GM19328 (cell line): ENCODE results near the gene BACH2.

ENCODE experiments used
- ATAC-seq: cut with Tn5 transposase; IDR thresholded peaks from one replicate; pipeline ENCODE4 v1.9.1; 2021; ENCODE audit warnings: mild to moderate bottlenecking, moderate library complexity; ENCODE audit not compliant: unreplicated experiment

The BACH2 gene

DNA sequence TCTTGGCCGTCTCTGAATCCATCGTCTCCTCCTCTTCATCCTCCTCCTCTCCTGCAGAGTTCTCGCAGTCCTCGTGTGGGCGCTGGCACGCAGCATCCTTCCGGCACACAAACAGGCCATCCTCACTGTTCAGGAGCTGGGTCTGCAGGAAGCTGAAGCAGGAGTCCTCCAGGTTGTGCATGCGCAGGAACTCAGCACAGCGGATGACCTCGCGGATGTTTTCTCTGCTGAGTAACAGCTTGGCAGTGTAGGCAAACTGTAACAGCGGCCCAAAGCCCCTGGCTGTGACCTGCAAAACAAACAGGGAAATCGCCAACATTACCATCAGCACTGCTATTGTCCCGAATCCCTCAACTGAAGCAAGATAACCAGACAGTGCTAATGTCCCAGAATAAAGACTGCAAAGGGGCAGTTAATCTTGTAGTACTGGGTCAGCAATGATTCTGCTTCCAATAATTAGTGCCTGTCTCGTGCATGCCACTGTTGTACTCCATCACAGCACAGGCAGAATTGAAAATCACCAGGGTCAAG is 345.0 kb downstream of the BACH2 start:
- ATAC-seq = no peak

GRCh38 chr6:89950879-89951391 is 345.7 kb downstream of the BACH2 start:
- ATAC-seq = no peak

GRCh38 chr6:89950446-89950845 is 346.2 kb downstream of the BACH2 start:
- ATAC-seq = no peak

- ATAC-seq = no peak
Measured at GRCh38 chr6:89948876-89949275, 347.8 kb downstream of the BACH2 start.

GRCh38 chr6:89944826-89945407 is 351.7 kb downstream of the BACH2 start:
- no peak for ATAC-seq

DNA sequence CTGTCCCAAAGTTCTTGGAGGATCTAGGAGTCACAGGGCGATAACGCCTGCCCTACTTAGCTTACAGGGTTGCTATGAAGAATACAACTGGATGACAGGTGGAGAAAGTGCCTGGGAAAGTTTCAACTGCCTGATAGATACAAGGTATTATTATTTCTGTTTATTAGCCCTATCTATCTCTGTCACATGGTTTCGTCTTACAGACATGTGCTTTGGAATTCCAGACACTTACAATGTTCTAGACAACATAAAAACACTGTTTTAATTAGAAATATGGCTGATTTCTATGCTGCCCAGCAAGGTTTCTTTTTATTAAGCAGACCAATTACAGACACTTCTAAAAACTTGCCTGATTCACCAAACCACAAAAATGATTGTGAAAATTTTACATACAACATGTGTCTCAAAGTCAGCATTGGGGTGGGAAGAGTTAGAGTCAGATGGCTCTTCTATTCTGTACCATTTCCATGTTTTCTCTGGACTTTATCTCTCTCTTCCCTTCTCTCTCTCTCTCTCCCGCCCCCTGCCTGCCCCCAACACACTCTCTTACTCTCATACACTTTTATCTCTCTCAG is 352.4 kb downstream of the BACH2 start:
- no peak for ATAC-seq

DNA sequence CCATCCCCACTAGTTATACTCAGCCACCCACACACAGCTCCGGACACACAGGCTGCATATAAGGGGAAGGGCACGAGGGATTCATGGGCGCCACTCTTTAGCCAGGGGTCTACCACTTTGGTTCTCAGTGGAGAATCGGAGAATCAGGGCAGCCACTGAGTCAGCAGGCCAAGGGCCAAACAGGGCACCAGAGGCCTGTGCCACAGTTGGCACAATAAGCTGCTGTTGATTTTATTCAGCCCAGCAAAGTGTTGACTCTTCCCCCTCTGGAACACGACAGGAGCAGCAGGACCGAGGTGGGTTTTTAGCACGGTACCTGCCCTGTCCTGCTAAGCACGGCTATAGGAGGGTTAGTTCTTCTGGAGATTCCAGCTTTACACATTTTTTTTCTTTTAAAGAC is 354.0 kb downstream of the BACH2 start:
- no peak for ATAC-seq

GRCh38 chr6:89941763-89942497 is 354.7 kb downstream of the BACH2 start:
- ATAC-seq = no peak

DNA sequence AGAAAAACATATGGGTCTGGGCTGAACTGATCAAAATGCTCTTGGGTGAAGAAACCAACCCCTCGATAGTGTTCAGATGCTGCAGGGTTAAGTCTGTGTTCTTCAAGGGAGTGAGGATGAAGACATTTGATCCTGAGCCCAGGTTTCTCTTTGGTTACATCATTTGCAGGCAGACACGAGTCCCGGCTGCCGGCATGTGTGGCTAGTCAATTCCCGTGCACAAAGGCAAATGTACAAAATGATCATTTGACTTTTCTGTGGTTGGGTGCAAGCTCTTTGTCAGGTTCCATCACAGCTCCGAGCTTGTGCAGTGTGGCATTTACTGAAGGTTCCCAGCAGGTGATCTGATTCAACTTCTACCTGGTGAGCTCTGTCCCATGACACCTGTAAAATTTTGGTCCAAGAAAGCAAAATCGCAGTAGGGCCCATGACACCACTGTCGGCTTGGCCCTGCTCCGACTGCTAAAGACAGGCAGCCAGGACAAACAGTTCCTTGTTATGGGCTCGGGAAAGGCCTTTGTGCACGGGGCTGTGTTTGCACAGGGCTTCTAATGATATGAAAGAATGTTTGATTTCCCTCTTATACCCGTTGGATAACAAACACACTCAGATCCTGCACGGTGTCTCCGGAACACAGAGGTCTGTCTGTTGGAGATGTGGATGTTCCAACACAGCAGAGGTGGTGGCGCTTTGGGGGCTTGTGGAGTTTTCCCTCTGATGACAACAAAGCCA is 355.4 kb downstream of the BACH2 start:
- no peak for ATAC-seq

DNA sequence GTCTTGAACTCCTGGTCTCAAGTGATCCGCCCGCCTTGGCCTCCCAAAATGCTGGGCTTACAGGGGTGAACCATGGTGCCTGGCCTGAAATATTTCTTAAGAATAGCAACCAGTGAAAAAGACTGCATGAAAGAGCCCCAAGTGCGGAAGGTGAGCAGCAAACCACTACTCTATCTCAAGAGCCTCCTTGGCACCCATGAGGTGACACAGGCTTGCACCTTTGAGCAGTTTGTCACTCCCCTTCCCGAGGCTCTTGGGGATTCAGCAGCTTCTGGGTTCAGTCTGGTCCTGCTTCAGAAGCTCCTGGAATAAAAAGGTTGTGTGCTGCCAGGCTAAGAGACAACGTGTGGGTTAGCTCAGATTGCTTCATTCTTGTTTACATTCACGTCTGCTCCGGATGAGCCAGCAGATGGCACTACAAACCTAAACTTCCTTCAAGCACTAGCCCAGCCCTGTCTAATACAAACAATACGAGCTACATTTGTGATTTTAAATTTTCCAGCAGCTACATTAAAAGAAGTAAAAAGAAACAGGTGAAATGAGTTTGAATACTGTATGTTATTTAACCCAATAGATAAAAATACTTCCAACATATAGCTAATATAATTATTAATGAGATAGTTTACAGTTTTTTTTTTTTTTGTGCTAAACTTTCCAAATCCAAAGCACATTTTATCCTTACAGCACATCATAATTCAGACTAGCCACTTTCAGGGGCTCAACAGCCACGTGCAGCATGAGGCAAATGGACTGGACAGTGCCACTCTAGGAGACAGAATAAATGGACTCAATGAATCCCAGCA is 356.2 kb downstream of the BACH2 start:
- ATAC-seq = peak; percentile 61

DNA sequence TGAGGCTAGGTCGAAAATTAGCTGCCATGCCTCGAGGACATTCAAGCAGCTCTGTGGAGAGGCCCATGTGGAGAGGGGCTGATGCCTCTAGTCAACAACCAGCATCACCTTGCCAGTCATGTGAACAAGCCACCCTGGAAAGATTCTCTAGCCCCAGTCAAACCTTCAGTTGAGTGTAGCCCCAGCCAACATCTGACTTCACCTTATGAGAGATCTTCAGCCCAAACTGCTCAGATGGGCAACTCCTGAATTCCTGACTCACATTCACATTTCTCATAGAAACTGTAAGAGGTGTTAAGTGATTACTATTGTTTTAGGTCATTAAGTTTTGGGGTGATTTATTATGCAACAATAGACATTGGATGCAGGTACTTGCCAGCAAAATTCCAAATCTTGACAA is 357.5 kb downstream of the BACH2 start:
- no peak for ATAC-seq

DNA sequence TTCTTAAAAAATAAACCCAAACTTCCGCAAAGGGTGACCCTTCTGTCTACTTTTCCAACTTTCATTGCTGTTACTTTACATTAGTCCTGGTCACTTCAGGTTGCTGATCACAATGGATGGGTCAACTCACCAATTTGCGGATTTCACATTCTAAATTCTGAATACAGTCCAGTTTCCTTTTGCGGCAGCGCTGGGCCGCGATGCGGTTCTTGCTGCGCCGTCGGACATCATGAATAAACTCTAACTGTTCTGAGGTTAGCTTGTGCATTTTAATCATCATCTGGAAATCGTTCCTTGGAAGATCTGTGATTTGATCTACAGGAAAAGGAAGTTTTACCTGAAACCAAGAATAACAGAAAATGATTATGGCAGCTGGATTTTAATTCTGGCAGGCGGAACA is 358.6 kb downstream of the BACH2 start:
- ATAC-seq = no peak

GRCh38 chr6:89936177-89936576 is 360.5 kb downstream of the BACH2 start:
- ATAC-seq = no peak

- ATAC-seq = no peak
Measured at GRCh38 chr6:89934685-89935366, 361.8 kb downstream of the BACH2 start.

DNA sequence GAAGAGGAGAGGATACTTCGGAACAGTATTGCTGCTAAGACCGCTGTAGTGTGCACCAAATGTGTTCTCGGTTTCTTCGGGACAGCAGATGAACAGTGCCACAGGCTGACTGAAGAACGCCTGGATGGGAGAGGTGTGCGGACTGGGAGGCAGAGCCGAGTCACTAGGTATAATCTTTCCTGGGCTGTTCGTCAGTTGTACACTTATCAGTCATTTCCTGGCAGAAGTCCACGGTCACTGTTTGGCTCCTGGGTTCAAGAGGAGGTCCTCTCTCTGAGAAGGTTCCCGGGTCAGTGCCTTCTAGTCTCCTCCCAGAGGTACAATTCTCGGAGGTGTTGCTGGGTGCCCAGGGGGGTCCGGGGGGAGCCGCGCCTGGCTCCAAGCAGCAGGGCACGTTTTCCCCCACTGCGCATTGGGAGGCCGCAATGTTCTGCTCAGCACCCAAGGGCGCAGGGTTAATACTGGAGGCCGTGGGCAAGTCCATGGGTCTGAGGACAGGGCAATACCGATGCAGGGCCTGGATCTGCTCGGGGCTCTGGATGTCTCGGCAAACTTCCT is 364.3 kb downstream of the BACH2 start:
- ATAC-seq = no peak

DNA sequence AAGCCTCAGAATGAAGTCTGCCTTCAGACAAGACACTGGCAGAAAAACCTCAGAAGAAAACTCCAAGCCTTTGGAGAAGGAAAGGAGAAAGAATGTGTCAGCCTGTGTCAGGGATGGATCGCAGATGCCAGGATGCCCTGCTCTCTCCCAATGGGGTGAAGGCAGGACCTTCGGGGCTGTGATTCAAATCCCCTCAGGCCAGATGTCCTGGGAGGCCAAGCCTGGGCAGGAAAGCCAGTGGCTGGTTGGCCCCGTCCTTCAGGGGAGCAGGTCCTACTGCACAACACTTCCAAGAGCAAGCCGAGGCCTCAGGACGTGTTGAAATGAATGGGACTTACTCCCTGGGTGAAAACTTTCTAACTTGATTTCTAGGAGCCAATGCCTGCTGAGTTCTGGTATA is 365.9 kb downstream of the BACH2 start:
- ATAC-seq = no peak

GRCh38 chr6:89928604-89929003 is 368.0 kb downstream of the BACH2 start:
- no peak for ATAC-seq

- ATAC-seq = no peak
Measured at GRCh38 chr6:89927791-89928550, 368.7 kb downstream of the BACH2 start.

DNA sequence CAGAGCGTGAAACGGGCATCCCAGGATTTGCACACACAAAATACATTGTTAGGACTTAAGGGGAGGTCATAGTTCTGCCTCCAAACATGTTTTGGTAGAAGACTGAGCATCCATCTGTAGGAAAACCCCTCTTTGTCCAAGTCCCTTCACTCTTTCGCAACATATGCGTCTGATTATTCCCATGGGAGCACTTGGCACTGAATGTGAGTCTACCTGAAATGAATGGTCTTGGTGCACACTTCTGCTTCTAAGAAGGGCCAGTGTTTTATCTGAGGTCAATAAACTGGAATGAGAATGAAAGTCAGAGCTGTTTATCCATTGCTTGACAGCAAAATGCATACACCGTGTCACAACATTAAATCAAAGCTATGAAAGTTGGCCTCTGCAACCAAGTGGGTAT is 369.4 kb downstream of the BACH2 start:
- ATAC-seq = no peak
